ENCODE results near the gene SOX15.

DNA sequence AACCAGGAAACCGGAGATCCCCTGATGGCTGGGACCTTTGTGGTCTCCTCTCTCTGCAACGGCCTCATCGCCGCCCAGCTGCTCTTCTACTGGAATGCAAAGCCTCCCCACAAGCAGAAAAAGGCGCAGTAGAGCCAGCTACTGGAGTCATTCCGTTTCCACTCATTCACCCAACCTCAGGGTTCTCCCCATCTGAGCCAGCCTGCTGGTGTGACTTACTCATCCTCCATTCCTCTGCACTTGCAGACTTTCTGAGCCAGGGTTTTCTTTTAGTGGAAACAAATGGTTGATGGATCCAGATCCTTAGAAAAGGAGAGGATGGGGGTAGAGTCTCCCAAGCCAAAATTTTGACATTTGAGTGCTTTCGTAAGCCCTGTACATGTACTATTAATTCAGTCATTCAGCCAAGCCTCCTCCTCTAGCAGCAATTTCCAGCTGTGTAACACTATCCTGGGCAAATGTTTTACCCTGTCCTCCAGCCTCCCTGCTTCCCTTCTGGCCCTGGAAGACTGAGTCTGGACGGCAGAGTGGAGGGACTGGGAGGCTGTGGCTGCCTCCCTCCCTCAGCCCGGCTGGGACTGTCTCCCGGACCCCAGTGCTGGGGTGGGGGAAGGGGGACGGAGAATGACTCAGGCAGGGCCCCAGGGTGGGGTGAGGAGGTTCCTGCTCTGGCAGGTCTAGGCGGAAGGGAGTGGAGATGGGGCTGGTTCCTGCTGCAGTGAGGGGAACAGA lies 2.3 kb downstream of the SOX15 start:
- TF ChIP-seq, protein P1, sequence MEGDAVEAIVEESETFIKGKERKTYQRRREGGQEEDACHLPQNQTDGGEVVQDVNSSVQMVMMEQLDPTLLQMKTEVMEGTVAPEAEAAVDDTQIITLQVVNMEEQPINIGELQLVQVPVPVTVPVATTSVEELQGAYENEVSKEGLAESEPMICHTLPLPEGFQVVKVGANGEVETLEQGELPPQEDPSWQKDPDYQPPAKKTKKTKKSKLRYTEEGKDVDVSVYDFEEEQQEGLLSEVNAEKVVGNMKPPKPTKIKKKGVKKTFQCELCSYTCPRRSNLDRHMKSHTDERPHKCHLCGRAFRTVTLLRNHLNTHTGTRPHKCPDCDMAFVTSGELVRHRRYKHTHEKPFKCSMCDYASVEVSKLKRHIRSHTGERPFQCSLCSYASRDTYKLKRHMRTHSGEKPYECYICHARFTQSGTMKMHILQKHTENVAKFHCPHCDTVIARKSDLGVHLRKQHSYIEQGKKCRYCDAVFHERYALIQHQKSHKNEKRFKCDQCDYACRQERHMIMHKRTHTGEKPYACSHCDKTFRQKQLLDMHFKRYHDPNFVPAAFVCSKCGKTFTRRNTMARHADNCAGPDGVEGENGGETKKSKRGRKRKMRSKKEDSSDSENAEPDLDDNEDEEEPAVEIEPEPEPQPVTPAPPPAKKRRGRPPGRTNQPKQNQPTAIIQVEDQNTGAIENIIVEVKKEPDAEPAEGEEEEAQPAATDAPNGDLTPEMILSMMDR (IDR thresholded peaks at IDR 0.05) = no peak
- no peak for TF ChIP-seq POLR2A (IDR thresholded peaks at IDR 0.05)

Data from Peyer's patch (tissue), 4 donors.